ENCODE measurements around the gene SC5D. TPM values are rescaled to one million over a fixed set of nuclear protein-coding genes. Genes with fewer than 3 reads are reported as not detected.

The SC5D gene
- total RNA-seq, 1 experiment from 2014 or later = 79.2 TPM

DNA sequence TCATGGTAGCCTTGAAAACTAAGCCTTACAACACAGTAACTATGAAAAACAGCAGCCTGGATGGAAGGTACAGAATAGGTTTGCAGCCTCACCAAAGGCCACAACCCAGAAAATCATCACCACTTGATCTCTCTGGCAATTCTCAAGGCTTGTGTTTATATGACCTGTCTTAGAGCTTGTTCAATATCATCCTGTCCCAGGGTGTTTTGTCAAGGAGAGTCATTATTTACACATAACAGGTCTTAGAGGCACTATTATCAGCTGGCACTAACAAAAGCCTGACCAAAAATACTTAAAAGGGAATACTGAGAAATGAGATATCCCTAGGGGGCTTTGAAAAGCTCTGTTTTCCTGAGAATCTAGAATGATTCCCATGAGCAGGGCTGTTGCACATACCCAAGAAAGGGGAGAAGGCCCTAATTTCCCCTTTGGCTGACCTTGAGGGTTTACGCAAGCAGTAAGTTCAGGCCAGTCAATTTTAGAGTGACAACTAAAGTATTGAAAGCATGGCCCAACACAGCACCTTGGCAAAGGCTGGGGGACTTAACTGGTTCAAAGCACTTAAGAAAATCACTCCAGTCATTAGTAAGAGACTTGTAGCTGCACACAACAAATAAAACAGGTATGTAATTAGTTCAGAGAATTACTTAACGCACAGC, 7.9 kb downstream of the SC5D start (continued):
- TF ChIP-seq, protein P1, sequence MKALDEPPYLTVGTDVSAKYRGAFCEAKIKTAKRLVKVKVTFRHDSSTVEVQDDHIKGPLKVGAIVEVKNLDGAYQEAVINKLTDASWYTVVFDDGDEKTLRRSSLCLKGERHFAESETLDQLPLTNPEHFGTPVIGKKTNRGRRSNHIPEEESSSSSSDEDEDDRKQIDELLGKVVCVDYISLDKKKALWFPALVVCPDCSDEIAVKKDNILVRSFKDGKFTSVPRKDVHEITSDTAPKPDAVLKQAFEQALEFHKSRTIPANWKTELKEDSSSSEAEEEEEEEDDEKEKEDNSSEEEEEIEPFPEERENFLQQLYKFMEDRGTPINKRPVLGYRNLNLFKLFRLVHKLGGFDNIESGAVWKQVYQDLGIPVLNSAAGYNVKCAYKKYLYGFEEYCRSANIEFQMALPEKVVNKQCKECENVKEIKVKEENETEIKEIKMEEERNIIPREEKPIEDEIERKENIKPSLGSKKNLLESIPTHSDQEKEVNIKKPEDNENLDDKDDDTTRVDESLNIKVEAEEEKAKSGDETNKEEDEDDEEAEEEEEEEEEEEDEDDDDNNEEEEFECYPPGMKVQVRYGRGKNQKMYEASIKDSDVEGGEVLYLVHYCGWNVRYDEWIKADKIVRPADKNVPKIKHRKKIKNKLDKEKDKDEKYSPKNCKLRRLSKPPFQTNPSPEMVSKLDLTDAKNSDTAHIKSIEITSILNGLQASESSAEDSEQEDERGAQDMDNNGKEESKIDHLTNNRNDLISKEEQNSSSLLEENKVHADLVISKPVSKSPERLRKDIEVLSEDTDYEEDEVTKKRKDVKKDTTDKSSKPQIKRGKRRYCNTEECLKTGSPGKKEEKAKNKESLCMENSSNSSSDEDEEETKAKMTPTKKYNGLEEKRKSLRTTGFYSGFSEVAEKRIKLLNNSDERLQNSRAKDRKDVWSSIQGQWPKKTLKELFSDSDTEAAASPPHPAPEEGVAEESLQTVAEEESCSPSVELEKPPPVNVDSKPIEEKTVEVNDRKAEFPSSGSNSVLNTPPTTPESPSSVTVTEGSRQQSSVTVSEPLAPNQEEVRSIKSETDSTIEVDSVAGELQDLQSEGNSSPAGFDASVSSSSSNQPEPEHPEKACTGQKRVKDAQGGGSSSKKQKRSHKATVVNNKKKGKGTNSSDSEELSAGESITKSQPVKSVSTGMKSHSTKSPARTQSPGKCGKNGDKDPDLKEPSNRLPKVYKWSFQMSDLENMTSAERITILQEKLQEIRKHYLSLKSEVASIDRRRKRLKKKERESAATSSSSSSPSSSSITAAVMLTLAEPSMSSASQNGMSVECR (CRISPR knock-in tag; IDR thresholded peaks at IDR 0.05; ENCODE audit: borderline replicate concordance) = no peak
- no peak for TF ChIP-seq SMAD3 (CRISPR knock-in tag; IDR thresholded peaks at IDR 0.05; ENCODE audit: borderline replicate concordance)

GRCh38 chr11:121300972-121301699, 8.6 kb downstream of the SC5D start:
- ChIA-PET POLR2A (interaction anchor here (0.5 kb wide), 1 partner anchor 108 kb away, joined by 3 read pairs; no protein-coding TSS in a partner anchor), CTCF (interaction anchor here (0.7 to 0.9 kb wide), 3 partner anchors 22 to 485 kb away, joined by 3 to 4 read pairs (median 3); no protein-coding TSS in a partner anchor)
- DNase-seq (ENCODE audit: low spot score) = no peak
- H3K4me3 Mint-ChIP-seq = no peak overlapping the region
- peak overlapping the region; percentile 78 for H3K27ac Mint-ChIP-seq
- peaks cover 5% of the 10 kb centered on the region for H3K9me3 Mint-ChIP-seq
- H3K36me3 Mint-ChIP-seq = peaks cover 43% of the 10 kb centered on the region
- no peak for ATAC-seq
- no peaks in the 10 kb centered on the region for H3K27me3 Mint-ChIP-seq (ENCODE audit: low read depth)
- peaks cover 52% of the 10 kb centered on the region for H3K4me1 Mint-ChIP-seq
- TF ChIP-seq ELF4 (CRISPR knock-in tag; IDR thresholded peaks at IDR 0.05; ENCODE audit: low read depth) = no peak

DNA sequence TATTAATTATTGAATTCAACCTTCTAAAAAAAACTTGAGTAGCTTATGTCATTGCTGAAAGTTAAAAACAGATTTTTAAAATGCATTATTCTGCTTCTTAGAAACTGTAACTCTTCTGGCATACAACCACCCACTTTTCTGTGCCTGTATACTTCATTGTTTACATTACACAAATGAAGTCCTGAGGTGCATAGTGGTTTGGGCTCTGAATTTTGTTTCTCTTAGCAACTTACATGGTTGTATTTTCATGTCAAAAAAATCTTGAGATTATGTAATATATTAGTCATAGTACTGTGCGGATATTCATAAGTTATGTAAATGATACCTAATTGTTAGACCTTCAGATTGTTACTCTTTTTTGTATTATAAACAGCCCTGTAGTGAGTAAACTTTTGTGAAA, 12.2 kb downstream of the SC5D start:
- peaks cover 24% of the 10 kb centered on the region for H3K4me1 Mint-ChIP-seq
- ChIA-PET POLR2A (no interaction called here), CTCF (no interaction called here)
- ATAC-seq (no peak), DNase-seq (ENCODE audit: low spot score) (no peak)
- H3K27ac Mint-ChIP-seq = no peak overlapping the region
- H3K36me3 Mint-ChIP-seq = peaks cover 66% of the 10 kb centered on the region
- no peaks in the 10 kb centered on the region for H3K27me3 Mint-ChIP-seq (ENCODE audit: low read depth)
- peaks cover 1% of the 10 kb centered on the region for H3K9me3 Mint-ChIP-seq
- TF ChIP-seq, protein P2, sequence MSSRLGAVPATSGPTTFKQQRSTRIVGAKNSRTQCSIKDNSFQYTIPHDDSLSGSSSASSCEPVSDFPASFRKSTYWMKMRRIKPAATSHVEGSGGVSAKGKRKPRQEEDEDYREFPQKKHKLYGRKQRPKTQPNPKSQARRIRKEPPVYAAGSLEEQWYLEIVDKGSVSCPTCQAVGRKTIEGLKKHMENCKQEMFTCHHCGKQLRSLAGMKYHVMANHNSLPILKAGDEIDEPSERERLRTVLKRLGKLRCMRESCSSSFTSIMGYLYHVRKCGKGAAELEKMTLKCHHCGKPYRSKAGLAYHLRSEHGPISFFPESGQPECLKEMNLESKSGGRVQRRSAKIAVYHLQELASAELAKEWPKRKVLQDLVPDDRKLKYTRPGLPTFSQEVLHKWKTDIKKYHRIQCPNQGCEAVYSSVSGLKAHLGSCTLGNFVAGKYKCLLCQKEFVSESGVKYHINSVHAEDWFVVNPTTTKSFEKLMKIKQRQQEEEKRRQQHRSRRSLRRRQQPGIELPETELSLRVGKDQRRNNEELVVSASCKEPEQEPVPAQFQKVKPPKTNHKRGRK (CRISPR knock-in tag; IDR thresholded peaks at IDR 0.05; ENCODE audit: borderline replicate concordance) = no peak
- TF ChIP-seq CTCF (IDR thresholded peaks at IDR 0.05) (no peak), ESRRA (CRISPR knock-in tag; IDR thresholded peaks at IDR 0.05; ENCODE audit: borderline replicate concordance) (no peak), RELA (CRISPR knock-in tag; IDR thresholded peaks at IDR 0.05; ENCODE audit: borderline replicate concordance) (no peak)
- TF ChIP-seq, protein P1 (CRISPR knock-in tag; IDR thresholded peaks at IDR 0.05; ENCODE audit: borderline replicate concordance) = no peak
- no peak overlapping the region for H3K4me3 Mint-ChIP-seq
